C4-2B (cell line): Measurements from ENCODE around the gene CST9.

Experiments
- CTCF ChIP-seq: fragments of 450-650 bp; conservative IDR thresholded peaks from 2 replicates; pipeline ENCODE4 v1.5.1; 2017; ENCODE audit warnings: mild to moderate bottlenecking
- ZFX ChIP-seq: fragments of 450-650 bp; IDR thresholded peaks from 2 replicates; pipeline ENCODE4 v1.6.1; 2017

DNA sequence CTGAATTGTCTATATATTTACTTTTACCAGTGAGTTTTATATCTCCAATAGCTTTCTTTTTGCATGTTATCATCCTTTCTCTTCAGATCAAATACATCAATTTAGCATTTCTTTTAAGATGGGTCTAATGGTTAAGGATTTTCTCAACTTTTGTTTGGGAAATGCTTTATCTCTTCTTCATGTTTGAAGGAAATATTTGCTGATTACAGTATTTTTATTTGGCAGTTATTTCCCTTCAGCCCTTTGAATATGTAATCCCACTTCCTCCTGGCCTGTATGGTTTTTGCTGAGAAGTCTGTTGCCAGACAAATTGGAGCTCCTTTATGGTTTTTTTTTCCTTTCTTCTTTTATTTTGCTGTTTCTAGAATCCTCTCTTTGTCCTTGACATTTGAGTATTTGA, 30.7 kb downstream of the CST9 start:
- TF ChIP-seq CTCF (no peak), ZFX (no peak)
